GM12892 (cell line): ENCODE results near the gene ENOX1.

Experiments used
- POLR2A ChIP-seq: IDR thresholded peaks from 2 replicates; pipeline ENCODE4 v1.6.1; 2011; ENCODE audit warnings: low read depth, low read length, control low read depth
- POLR2AphosphoS5 ChIP-seq: IDR thresholded peaks from 2 replicates; pipeline ENCODE4 v1.6.1; 2011; ENCODE audit warnings: low read depth, low read length, control low read depth
- TAF1 ChIP-seq: IDR thresholded peaks from 2 replicates; pipeline ENCODE4 v1.6.1; 2011; ENCODE audit warnings: low read depth, mild to moderate bottlenecking, control low read depth, low read length, borderline replicate concordance

DNA sequence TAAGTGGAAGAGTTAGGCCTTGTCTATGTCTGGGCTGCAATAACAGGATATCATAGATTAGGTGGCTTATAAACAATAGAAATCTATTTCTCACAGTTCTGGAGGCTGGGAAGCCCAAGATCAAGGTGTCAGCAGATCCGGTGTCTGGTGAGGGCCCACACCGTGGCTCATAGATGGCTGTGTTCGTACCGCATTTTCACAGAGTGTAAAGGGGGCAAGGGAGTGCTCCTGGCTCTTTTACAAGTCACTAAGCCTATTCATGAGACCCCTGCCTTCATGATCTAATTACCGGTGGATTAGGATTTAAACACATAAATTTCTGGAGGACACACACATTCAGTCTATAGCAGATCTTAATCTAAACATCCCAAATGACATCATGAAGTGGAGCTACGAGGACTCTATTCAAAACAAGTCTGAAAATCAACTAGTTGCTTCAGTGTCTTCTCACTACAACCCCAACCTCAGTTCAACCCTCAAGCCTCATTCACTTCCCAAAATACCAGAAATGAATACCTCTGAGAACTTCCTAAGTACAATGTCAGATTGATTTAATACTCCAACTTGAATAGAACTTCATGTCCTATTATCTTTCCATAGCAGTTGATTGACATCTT lies 23.5 kb downstream of the ENOX1 start:
- TF ChIP-seq POLR2A (no peak), POLR2AphosphoS5 (no peak), TAF1 (no peak)
